Left lung (tissue), 10 donors: ENCODE data around the gene NPTX1. TPM values are rescaled to one million over a fixed set of nuclear protein-coding genes. Genes with fewer than 3 reads are reported as not detected.

Experiments used
- ATAC-seq: fragments of 200-7000 bp; cut with Tn5 transposase; one replicate; pipeline ENCODE4 v1.9.1; 2020; ENCODE audit warnings: moderate library complexity
- DNase-seq, 4 donors: peaks; one replicate each; pipeline ENCODE4 v3.0.0-alpha.2; 2013 to 2020
- H3K27ac ChIP-seq, 2 donors: fragments of 200-600 bp; sonication (generic) in 1 of 2; one replicate each; pipeline versions ENCODE4 v1.5.0 to v1.8.0; 2020 to 2021
- H3K27me3 ChIP-seq, 2 donors: fragments of 200-600 bp; sonication (generic) in 1 of 2; one replicate each; pipeline versions ENCODE4 v1.5.0 to v1.8.0; 2020 to 2021
- H3K36me3 ChIP-seq, 2 donors: fragments of 200-600 bp; sonication (generic) in 1 of 2; one replicate each; pipeline versions ENCODE4 v1.5.0 to v1.8.0; 2020 to 2021
- H3K4me1 ChIP-seq, 2 donors: fragments of 200-600 bp; one replicate each; pipeline ENCODE4 v1.8.0; 2021
- H3K4me3 ChIP-seq, 2 donors: fragments of 200-600 bp; sonication (generic) in 1 of 2; one replicate each; pipeline versions ENCODE4 v1.5.0 to v1.8.0; 2020 to 2021; ENCODE audit warnings: mild to moderate bottlenecking in 1 of 2
- H3K9me3 ChIP-seq, 2 donors: fragments of 200-600 bp; sonication (generic) in 1 of 2; one replicate each; pipeline versions ENCODE4 v1.5.0 to v1.8.0; 2020 to 2021
- intact Hi-C, 2 donors: fragments of 100-400 bp; cut with DNase I; formaldehyde crosslinking; loops; one replicate each; pipeline versions ENCODE4 v1.11.2 to v1.14.2; 2022
- polyA plus RNA-seq, 6 donors: library from polyadenylated mRNA; unstranded; fragments of 120-200 nt; gene quantifications; one replicate each; pipeline ENCODE4 v1.2.1, GENCODE V29; 2013; ENCODE audit not compliant: insufficient read length in 6 of 6
- total RNA-seq, 2 donors: library from RNA; stranded (reverse); fragmentation: NEBNext Ultra II Directional; extraction: Animal tissue kit (Norgen Biotek cat#: 25700); gene quantifications; one replicate each; pipeline ENCODE4 v1.2.1, GENCODE V29; 2021
- TF ChIP-seq, protein P1 (sequence below), 2 donors: fragments of 200-600 bp; sonication (generic) in 1 of 2; IDR thresholded peaks; one replicate each; pipeline versions ENCODE4 v1.5.0 to v1.8.0; 2021; ENCODE audit warnings: antibody characterized with exemption in 2 of 2
- donor health status: DM: no; HTN: yes; CAD: no.
- donor health status: DM: no; HTN: no; CAD: no.

Gene NPTX1
- total and polyA plus RNA-seq, 8 donors = 0.17 to 9.1 (median 6.3) TPM

GRCh38 chr17:80502578-80502877, 26.1 kb upstream of the NPTX1 start:
- TF ChIP-seq, protein P1, sequence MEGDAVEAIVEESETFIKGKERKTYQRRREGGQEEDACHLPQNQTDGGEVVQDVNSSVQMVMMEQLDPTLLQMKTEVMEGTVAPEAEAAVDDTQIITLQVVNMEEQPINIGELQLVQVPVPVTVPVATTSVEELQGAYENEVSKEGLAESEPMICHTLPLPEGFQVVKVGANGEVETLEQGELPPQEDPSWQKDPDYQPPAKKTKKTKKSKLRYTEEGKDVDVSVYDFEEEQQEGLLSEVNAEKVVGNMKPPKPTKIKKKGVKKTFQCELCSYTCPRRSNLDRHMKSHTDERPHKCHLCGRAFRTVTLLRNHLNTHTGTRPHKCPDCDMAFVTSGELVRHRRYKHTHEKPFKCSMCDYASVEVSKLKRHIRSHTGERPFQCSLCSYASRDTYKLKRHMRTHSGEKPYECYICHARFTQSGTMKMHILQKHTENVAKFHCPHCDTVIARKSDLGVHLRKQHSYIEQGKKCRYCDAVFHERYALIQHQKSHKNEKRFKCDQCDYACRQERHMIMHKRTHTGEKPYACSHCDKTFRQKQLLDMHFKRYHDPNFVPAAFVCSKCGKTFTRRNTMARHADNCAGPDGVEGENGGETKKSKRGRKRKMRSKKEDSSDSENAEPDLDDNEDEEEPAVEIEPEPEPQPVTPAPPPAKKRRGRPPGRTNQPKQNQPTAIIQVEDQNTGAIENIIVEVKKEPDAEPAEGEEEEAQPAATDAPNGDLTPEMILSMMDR (IDR thresholded peaks at IDR 0.05) = no peak
- no peaks in the 10 kb centered on the region for H3K36me3 ChIP-seq
- intact Hi-C loops = no loop called here
- no peak overlapping the region for H3K4me3 ChIP-seq
- no peaks in the 10 kb centered on the region for H3K9me3 ChIP-seq
- peaks cover 0 to 63% of the 10 kb centered on the region in 2 donors for H3K27me3 ChIP-seq
- peak in 1 of 4 donors; percentile 37 for DNase-seq
- H3K27ac ChIP-seq = no peak overlapping the region
- ATAC-seq = no peak
- H3K4me1 ChIP-seq = no peaks in the 10 kb centered on the region

DNA sequence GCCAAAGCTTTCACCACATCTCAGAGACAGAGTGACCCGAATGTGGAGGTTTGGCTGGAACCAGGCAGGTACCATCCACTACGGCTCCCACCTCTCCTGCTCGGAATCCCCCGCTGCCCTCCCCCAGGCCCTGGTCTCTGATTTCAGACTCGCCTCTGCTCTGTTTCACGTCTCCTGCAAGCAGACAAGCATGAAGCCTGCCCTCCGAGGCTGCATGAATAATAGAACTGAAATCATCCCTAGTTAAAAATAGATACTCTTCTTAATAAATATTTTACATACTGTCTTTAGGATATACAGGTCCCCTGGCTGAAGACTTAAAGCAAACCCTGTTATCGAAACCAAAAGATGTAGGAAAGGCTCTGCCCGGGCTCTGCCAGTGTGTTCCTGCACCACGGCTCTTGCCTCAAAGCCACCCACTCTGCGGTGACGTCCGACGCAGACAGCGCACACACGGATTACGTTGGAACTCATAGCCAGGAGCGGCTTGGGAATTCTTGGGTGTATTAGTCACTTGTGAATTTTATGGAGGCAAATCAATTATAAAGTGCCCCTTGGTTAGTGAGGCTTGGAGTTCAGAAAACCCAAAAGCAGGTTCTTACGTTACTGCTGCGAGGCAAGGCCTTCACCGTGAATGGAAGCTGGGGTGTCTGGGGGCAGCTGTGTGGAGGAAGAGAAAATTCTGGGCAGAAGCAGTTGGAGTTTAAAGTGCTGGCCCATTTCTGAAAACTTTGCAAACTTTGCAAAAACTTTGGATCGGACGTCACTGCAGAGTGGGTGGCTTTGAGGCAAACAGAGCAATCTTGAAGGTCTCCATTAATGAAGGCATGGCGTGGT, 25.6 kb upstream of the NPTX1 start:
- ATAC-seq (no peak), DNase-seq (peak in 1 of 4 donors; percentile 50)
- TF ChIP-seq, protein P1 (IDR thresholded peaks at IDR 0.05) = no peak
- Histone ChIP-seq H3K4me1 (no peaks in the 10 kb centered on the region), H3K4me3 (no peak overlapping the region), H3K27me3 (peaks cover 0 to 59% of the 10 kb centered on the region in 2 donors), H3K27ac (no peak overlapping the region), H3K36me3 (no peaks in the 10 kb centered on the region), H3K9me3 (no peaks in the 10 kb centered on the region)
- intact Hi-C loops = no loop called here

DNA sequence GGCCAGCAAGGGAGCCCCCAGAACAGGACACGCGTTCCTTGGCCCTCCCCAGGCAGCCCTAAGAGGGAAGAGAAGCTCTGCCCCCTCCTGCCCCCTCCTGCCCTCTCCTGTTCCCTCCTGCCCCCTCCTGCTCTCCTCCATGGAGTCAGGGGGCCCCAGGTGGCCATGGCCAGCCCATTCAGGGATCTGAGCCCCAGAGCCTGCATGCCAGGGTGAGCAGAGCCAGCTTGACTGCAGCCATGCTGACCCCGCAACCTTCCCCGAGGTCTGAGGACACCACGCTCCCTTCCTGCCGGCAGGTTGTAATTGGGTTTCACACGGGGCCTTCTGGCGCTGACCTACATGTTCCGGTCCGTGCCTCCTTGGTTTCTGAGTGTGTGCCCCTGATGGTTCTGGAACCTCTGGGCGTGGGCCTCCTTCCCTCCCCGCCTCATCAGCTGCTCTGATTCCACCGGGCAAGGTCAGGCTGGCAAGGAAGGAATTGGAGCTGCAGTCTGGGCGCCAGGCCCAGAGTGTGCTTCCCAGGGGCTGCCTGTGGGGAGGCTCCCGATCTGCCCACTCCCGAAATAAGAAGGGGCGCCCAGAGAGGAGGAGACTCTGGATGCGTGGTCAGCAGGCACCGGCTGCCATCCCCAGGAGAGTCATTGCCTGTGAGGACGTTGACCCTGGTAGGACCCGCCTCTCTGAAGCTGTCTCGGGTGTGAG, 23.7 kb upstream of the NPTX1 start:
- intact Hi-C loops = no loop called here
- ATAC-seq (no peak), DNase-seq (peak in 1 of 4 donors; percentile 60)
- no peaks in the 10 kb centered on the region for H3K36me3 ChIP-seq
- H3K9me3 ChIP-seq = no peaks in the 10 kb centered on the region
- no peak overlapping the region for H3K27ac ChIP-seq
- H3K4me1 ChIP-seq = no peaks in the 10 kb centered on the region
- TF ChIP-seq, protein P1 (IDR thresholded peaks at IDR 0.05) = no peak
- H3K27me3 ChIP-seq = peaks cover 0 to 41% of the 10 kb centered on the region in 2 donors
- H3K4me3 ChIP-seq = no peak overlapping the region

GRCh38 chr17:80499560-80499959, 23.2 kb upstream of the NPTX1 start:
- Histone ChIP-seq H3K4me1 (no peaks in the 10 kb centered on the region), H3K4me3 (no peak overlapping the region), H3K27ac (no peak overlapping the region), H3K36me3 (no peaks in the 10 kb centered on the region), H3K27me3 (peaks cover 0 to 41% of the 10 kb centered on the region in 2 donors), H3K9me3 (no peaks in the 10 kb centered on the region)
- TF ChIP-seq, protein P1 (IDR thresholded peaks at IDR 0.05) = no peak
- DNase-seq (peak in 1 of 4 donors; percentile 36), ATAC-seq (no peak)
- intact Hi-C loops = no loop called here

DNA sequence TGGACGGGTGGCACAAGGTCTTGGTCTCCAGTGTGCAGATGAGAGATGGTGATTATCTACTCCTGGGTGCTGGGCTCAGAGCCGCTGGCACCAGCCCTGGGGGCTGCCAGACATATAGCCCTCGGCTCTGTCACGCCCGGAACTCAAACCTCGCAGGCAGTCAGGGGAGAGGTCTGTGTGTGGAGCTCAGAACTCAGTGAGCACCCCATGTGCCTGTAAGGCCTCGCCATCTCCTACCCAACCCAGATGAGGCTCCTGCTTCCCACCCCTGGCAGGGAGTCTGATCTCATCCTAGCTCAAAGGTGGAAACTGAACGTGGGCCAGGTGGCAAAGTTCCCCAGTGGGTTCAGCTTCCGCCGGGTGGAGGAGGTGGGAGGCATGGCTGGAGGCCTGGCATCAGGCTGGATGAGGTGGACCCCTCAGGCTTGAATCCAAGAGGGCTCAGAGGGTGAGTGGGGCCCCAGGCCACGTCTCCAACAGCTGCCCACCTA, 22.6 kb upstream of the NPTX1 start:
- peaks cover 0 to 43% of the 10 kb centered on the region in 2 donors for H3K27me3 ChIP-seq
- H3K4me1 ChIP-seq = no peaks in the 10 kb centered on the region
- H3K4me3 ChIP-seq = no peak overlapping the region
- ATAC-seq = no peak
- TF ChIP-seq, protein P1 (IDR thresholded peaks at IDR 0.05) = no peak
- no peaks in the 10 kb centered on the region for H3K9me3 ChIP-seq
- no peak overlapping the region for H3K27ac ChIP-seq
- intact Hi-C loops = no loop called here
- H3K36me3 ChIP-seq = no peaks in the 10 kb centered on the region
- DNase-seq = peak in 1 of 4 donors; percentile 47
